GM18907 (cell line): ENCODE measurements around the gene SCGB1A1.

Experiments used
- ATAC-seq: cut with Tn5 transposase; IDR thresholded peaks from one replicate; pipeline ENCODE4 v1.9.1; 2021; ENCODE audit warnings: mild to moderate bottlenecking, moderate library complexity; ENCODE audit not compliant: unreplicated experiment

The SCGB1A1 gene

DNA sequence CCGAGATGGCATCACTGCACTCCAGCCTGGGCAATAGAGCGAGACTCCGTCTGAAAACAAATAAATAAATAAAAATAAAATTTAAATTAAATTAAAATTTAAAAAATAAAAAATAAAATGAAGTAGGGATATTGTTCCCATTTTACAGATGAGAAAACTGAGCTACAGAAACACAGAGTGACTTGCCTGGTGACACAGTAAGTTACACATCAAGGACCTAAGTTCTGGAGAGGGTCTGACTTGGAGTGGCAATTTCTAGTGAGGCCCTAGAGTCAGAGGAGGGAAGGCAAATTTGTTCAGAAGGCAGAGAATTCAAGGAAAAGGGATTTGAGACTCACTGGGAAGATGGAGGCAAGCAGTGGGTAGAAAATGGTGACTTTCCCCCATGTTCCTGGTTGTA lies 2.0 kb downstream of the SCGB1A1 start:
- no peak for ATAC-seq

DNA sequence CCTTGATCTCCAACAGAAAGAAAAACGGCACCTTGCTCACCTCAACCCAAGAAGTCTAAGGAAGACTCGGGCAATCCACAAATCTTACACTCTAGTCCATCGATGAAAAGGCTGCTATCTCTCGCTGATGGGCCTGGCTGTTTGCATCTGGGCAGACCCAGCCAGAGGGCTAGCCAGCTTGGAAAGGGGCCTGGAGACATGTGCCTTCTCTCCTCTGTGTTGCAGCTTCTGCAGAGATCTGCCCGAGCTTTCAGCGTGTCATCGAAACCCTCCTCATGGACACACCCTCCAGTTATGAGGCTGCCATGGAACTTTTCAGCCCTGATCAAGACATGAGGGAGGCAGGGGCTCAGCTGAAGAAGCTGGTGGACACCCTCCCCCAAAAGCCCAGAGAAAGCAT lies 3.2 kb downstream of the SCGB1A1 start:
- no peak for ATAC-seq

DNA sequence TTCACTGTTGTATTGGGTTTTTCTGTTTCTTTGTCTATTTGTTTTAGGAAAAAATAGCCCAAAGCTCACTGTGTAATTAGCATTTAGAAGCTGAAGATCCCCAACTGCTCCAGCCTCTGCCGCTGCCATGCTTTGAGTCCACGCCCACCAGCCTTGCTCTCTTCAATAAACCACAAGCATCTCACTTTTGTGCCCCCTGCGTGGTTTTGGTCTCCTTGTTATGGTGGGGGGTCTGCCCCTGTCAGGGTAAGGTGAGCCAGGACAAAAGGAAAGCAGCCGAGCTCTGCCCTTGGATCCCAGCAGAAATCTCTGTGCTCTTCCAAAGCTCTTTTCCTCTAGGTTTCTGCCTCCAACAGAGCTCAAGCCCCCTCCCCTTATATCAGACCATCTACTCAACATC lies 4.2 kb downstream of the SCGB1A1 start:
- ATAC-seq = no peak

DNA sequence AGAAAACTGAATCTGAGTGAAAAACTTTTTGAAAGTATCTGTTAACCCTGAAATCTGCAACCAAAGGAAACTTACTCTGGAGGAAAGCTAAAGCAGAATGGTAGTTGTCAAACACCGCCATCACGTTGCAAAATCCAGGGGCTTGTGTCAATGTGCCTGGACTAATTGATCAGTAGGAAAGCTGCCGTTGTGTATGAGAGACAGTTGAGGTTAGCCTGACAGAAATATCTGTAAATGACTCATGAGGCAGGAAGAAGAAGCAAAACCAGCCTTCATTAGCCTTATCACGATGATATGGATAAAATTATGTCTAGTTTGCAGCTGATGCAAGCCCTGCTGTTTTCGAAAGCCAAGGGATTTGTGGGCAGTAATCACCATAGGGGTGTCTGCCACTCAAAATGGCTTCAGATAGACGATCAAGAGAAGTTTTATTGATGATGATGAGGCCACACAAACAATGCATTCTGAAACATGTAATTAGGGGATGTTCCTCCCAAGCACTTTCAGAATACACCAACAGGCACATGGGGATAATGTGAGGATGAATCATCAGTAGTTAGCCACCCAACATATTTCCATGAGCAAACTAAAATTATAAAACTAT lies 8.9 kb downstream of the SCGB1A1 start:
- ATAC-seq = no peak

DNA sequence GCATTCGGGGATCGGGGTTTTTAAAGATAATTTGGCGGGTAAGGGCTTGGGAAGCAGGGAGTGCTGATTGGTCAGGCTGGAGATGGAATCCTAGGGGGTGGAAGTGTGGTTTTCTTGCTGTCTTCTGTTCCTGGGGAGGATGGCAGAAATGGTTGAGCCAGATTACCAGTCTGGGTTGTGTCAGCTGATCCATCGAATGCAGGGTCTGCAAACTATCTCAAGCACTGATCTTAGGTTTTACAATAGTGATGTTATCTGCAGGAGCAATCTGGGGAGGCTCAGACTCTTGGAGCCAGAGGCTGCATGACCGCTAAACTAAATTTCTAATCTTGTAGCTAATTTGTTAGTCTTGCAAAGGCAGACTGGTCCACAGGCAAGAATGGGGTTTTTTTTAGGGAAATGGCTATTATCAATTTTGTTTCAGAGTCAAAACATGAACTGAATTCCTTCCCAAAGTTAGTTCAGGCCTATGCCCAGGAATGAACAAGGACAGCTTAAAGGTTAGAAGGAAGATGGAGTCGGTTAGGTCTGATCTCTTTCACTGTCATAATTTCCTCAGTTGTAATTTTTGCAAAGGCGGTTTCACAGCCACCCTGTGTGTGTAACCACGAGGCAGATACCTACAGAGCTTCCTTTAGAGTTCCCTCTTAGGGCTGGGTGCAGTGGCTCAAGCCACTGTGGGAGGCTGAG lies 10.2 kb downstream of the SCGB1A1 start:
- ATAC-seq = no peak

DNA sequence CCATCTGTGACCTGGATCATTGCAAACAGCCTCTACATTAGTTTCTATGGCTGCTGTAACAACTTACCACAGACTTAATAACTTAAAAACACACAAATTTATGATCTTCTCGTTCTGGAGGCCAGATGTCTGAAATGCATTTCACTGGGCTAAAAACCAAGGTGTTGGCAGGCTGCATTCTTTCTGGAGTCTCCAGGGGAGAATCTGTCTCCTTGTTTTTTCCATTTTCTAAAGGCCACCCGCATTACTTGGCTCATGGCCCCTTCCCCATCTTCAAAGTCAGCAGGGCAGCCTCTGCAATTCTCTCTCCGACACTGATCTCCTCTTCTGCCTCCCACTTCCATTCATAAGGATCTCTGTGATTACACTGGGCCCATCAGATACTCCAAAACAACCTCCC lies 11.6 kb downstream of the SCGB1A1 start:
- ATAC-seq = no peak

DNA sequence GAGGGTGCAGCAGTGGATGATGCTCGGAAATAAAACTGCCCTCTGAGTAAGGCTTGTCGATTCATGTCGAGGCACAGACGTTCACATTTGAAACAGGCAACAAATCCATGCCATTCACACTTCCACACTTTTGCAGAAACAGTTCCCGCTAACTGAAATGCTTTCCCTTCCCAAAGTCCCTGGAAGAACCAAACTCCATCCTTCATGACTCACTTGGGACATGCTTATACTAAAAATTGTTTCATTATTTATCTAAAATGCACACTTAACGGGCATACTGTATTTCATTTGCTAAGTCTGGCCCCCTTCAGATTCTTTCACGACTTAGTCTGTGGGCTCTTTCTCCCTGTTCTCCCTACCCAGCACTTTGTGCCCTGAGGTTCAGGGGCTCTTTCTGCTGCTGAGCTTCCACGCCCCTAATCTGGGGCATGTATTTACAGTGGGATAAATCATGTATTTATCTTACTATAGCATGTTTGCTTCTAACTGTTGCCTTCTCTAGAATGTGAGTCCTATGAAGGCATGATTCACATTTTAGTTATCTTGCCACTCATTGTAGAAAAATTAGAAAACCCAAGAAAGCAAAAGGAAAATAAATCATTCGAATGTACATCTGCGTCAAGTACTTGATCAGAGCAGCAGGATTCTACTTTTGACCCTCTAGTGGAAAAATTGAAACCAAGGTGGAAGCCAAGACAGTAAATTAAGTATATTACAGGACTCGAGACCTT lies 12.5 kb downstream of the SCGB1A1 start:
- ATAC-seq = no peak

DNA sequence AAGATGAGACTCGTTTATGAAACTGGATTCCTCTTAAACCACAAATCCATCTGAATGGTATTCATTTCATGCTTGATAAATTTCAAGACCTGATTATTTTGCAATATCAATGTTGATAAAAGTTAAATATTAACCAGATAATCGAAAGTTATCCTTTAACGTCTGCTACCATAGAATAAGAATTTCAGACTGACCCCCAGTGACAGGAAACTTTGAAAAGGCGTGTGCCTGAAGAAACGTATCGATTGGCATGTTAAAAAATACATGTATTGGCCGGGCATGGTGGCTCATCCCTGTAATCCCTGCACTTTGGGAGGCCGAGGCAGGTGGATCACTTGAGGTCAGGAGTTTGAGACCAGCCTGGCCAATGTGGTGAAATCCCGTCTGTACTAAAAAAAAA lies 13.9 kb downstream of the SCGB1A1 start:
- ATAC-seq = no peak

DNA sequence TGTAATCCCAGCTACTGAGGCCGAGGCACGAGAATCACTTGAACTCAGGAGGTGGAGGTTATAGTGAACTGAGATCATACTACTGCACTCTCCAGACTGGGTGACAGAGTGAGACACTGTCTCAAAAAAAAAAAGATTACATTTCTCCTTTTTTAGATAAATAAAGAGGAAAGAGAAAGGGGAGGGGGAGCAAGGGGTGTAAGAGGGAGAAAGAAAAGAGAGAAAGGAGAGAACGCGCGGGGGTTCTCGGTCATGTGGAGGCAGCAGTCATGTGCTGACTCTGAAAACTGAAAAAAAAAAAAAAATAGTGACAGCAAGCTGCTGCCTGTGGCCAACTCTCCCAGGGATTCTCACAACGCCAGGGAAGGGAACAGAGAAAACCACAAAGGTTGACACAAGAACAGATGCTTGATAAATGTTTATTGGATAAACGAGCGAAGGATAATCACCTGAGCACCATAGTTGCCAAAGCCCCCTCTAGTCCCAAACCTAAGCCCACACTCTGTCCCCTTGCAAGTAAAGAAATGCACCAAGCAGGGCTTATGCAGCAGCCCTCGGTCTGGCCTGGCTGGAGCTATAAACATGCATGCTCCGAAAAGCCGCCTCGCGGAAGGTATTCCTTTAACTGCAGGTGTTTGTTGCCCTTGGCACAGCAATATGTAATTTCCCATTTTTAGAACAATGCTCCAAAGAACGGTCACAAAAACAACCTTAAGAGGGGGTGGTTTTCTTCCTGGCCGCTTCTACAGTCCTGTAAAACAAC lies 14.5 kb downstream of the SCGB1A1 start:
- ATAC-seq = no peak

DNA sequence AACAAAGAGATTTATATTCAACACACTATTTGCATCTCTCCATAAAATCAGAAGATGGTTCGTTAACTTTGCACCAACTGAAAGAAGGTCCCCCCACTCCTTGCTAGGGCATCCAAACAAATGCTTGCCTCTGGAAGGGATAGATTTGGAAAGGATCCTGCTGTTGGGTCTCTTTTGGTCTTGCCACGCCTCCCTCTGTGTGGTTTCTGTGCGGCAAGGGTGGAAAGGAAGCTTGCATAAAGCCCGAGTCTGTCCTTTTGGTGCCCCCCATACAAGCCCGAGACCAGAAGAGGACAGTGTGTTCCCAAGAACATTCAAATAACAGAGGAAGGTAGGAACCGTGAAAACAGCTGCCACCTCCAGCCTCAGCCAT lies 15.1 kb downstream of the SCGB1A1 start:
- no peak for ATAC-seq

DNA sequence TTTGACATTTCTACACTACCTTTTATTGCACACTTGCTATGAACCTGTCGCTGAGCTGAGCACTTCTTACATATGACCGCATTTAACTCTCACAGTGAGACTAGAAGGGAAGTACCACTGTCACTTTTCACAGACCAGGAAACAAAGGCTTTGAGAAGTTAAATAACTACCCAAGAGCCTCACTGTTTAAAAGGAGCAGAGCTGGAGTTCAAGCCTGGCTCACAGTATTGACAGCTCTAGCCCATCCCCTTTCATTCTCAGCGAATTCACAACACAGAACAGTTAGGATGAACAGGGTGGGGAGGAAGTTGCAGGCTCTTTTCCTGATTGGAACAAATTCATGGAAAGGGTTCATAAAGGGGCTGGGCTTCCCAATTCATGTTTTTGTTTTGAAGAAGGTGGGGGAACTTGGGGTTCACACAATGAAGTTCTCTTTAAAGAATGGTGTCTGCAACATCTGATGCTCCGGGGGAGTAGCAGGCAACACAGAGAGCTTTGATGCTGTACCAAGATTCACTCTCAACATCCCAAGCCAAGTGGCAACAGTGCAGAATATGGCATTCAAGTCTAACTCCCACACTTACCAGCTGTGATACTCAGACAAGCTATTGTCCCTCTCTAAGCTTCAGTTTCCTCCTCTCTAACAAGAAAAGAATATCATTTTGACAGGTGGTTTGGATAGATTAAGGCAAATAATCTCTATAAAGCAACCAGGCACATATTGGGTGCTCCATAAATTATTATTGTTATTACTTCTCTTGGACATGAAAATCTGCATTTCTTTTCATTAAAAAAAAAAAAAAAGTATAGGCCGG lies 17.2 kb downstream of the SCGB1A1 start:
- ATAC-seq = no peak

DNA sequence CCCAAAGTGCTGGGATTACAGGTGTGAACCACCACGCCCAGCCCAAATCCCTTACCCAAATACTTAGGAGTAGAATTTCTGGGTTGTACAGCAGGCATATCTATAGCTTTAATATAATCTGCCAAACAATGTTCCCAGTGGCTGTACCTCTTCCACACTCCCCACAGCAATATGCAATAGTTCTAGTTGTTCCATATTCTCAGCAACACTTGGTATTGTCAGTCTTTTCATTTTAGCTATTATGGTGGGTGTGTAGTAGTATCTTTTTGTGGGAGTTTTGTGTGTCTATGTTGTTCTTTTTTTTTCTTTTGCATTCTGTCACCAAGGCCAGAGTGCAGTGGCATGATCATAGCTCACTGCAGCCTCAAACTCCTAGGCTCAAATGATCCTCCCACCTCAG lies 18.8 kb downstream of the SCGB1A1 start:
- ATAC-seq = no peak

DNA sequence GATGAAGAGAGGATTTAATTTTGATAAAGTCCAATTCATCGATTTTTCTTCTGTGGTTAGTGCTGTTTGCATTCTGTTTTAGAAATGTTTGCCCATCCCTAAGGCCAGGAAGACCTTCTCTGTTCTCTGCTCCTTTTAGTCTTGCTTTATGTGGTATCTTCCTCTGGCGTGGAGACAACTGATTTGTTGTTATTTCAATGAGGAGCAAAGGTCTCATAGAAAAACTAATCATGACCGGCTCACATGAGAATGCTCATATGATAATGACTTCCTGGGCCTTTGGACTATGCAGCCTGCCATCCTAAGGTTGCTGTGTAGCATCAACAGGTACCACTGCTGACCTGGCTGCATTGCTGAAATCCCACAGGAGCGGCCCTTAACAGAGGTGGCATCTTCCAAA lies 19.8 kb downstream of the SCGB1A1 start:
- no peak for ATAC-seq

DNA sequence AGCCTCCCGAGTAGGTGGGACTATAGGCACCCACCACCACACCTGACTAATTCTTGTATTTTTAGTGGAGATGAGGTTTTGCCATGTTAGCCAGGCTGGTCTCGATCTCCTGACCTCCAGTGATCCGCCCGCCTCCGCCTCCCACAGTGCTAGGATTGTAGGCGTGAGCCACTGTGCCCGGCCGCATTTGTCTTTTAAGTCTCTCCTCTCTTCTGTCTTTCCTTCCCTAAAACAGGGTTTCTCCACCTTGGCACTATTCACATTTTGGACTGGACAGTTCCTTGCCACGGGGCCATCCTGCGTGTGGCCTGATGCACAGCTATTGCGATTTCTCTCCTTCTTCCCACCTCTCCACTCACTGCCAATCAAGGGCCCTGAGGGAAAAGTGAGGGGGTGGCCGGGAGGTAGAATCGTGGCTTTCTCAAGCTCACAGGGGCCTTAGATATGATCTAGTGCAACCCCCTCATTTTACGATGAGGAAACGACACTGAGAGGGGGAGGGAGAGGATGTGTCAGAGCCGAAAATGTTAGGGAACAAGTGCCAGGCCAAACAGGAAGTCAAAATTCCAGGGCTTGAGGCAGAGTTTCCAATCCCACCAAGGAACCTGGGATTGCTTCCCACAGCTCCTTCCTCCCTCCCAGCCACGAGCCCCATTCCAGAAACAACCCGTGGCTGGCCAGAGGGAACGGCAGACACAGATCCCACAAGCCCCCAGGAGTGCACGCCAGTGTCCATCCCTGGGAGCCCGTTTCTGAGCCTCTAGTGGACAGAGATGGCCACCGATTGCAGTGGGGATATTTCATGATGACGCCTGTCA lies 21.2 kb downstream of the SCGB1A1 start:
- no peak for ATAC-seq

DNA sequence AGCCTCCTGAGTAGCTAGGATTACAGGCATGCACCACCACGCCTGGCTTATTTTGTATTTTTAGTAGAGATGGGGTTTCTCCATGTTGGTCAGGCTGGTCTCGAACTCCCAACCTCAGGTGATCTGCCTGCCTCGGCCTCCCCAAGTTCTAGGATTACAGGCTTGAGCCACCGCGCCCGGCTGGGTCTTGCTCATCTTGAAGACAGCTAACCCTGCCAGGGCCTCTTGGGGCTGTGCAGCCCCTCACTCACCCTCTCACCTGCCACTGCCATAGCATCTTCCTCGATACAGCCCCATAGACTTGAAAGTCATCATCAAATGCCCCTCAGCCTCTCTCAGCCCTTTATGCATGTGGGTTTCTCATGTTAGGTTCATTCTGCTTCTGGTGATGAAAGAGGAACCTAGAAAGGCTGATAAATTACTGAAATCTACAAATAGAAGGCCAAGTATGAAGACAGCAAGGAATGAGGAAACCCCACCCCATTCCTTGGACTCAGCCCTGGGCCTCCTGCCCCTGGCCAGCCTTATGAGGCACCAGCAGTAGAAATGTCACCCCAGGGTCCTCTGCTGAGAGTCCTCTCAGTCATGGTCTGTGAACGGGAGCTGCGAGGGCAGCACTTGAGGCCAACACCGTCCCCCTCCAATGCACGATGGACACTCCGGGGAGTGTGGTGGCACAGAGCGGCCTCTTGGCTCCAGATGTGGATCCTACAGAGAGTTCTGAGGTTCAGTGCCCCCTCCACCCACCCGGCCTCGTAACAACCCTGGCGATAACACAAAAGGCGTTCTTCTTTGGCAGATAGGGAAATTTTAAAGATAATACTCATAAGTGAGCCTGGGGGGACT lies 24.8 kb downstream of the SCGB1A1 start:
- no peak for ATAC-seq

DNA sequence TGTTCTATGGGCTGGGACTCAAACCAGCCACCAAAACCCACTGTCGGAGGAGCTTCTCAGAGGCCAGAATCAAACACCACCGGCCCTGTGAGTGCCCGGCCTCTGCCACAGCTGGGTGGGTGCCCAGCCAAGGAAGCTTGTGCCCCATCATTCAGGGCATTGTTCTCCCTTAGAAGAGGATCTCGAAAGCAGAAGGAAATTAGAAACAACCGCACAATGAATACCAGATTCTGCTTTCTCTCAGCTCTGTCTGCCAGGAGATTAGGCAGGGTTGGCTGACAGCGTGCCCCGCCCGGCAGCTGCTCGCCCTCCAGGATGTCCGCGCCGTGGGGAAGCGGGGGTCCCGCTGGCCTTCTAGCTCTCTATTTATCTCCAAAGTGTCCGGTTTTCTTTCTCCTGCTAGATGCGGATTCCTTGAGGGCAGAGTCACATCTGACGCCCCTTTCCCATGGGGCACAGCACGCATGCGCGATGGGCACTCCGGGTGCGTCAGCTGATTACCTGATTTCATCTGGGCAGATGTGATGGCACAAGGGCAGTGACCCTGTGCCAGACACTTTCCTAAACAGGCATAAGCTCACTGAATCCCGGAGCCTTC lies 25.5 kb downstream of the SCGB1A1 start:
- no peak for ATAC-seq

DNA sequence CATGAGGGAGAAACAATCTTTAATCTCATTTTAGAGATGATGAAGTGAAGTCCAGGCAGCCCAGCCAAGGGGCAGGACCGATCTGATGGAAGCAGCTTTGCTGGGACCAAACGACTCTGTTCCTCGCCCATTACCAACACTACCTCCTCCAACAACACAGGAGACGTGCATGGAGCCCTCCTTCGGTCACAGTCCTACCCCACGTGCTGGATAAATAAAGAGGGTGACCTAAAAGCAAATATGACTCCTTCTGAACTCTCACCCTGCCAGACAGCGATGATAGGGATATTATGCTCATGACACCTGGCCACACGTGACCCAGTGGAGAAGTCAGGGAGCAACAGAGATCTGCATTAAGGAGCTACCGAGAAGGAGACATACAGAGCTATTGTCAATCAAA lies 26.0 kb downstream of the SCGB1A1 start:
- ATAC-seq = no peak

DNA sequence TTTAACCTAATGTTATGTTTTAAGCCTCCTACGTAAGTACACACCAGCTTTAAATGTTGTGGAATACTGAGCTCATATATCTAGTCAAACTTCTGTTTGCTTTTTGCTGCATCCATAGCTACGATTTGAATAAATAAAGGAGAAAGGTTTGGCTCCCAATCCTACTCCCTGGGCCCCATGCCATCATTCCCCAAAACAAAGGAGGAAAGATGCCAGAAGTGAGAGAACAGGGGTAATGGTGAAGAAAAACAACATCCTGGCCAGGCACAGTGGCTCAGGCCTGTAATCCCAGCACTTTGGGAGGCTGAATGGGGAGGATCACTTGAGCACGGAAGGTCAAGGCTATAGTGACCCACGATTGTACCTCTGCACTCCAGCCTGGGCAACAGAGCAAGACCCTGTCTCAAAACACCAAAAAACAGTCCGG lies 26.5 kb downstream of the SCGB1A1 start:
- ATAC-seq = no peak

DNA sequence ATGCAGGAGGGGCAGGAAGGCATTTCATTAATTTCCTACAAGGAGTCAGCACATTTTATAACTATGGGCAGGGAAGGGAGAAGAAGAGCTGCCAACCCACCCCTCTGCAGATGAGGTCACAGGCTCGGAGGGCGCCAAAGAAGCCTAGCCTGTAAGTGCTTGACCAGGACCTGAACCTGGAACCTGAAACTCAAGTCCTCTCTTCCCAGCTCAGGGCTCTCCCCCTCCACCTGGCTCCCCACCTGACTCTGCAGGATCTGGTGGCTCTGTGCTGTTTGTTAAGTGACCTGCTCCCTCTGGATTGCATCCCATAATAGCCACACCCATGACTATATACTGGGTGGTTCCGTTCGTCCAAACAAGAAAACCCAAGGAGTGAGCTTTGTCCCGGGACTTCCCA lies 27.3 kb downstream of the SCGB1A1 start:
- ATAC-seq = no peak
